DOHH2 (cell line): ENCODE data around the gene MAP10.

Experiments
- H3F3A ChIP-seq: fragments of 200-600 bp; sonication (generic), shearing (Covaris generic); 2 replicates; pipeline ENCODE4 v1.6.0; 2016; ENCODE audit warnings: antibody characterized with exemption, mild to moderate bottlenecking; ENCODE audit not compliant: control insufficient read depth, insufficient read depth
- H3K27ac ChIP-seq: fragments of 200-600 bp; sonication (generic); 2 replicates; pipeline ENCODE4 v1.5.1; 2014; ENCODE audit warnings: low read depth, mild to moderate bottlenecking, low read length, moderate library complexity
- H3K27me3 ChIP-seq: fragments of 200-600 bp; sonication (generic); 2 replicates; pipeline ENCODE4 v1.6.1; 2014; ENCODE audit warnings: mild to moderate bottlenecking, low read length, mixed read lengths; ENCODE audit not compliant: control insufficient read depth
- H3K36me3 ChIP-seq: fragments of 200-600 bp; sonication (generic); 2 replicates; pipeline ENCODE4 v1.6.1; 2014; ENCODE audit warnings: mild to moderate bottlenecking, low read length, moderate library complexity, mixed read lengths; ENCODE audit not compliant: control insufficient read depth
- H3K4me1 ChIP-seq: fragments of 200-600 bp; sonication (generic); 2 replicates; pipeline ENCODE4 v1.6.1; 2014; ENCODE audit warnings: mild to moderate bottlenecking, low read length, mixed read lengths; ENCODE audit not compliant: control insufficient read depth
- H3K4me2 ChIP-seq: fragments of 200-600 bp; sonication (generic); 2 replicates; pipeline ENCODE4 v1.6.0; 2014; ENCODE audit warnings: mild to moderate bottlenecking, low read length, moderate library complexity
- H3K4me3 ChIP-seq: fragments of 200-600 bp; sonication (generic); 2 replicates; pipeline ENCODE4 v1.5.1; 2014; ENCODE audit warnings: mild to moderate bottlenecking, low read length, mixed read lengths
- H3K79me2 ChIP-seq: fragments of 200-600 bp; sonication (generic); 2 replicates; pipeline ENCODE4 v1.6.1; 2014; ENCODE audit warnings: mild to moderate bottlenecking, low read length, mixed read lengths; ENCODE audit not compliant: control insufficient read depth
- H3K9me2 ChIP-seq: fragments of 200-600 bp; sonication (generic); replicated peaks from 2 replicates; pipeline ENCODE4 v1.6.1; 2014; ENCODE audit warnings: mild to moderate bottlenecking, low read length, mixed read lengths; ENCODE audit not compliant: control insufficient read depth
- H3K9me3 ChIP-seq: fragments of 200-600 bp; sonication (generic); 2 replicates; pipeline ENCODE4 v1.6.1; 2014; ENCODE audit warnings: antibody characterized with exemption, low read length, mixed read lengths; ENCODE audit not compliant: control insufficient read depth, insufficient read depth
- H4K20me1 ChIP-seq: fragments of 200-600 bp; sonication (generic); 2 replicates; pipeline ENCODE4 v1.6.0; 2014; ENCODE audit warnings: low read depth, mild to moderate bottlenecking, antibody characterized with exemption, low read length, moderate library complexity; ENCODE audit not compliant: control insufficient read depth, insufficient read depth
- EZH2phosphoT487 ChIP-seq: fragments of 200-600 bp; sonication (generic); IDR thresholded peaks from 2 replicates; pipeline ENCODE4 v1.6.1; 2017; ENCODE audit warnings: borderline replicate concordance, mild to moderate bottlenecking, antibody characterized with exemption, low read length, moderate library complexity, mixed read lengths
- TF ChIP-seq, protein P1 (sequence below): fragments of 200-600 bp; sonication (generic); IDR thresholded peaks from one replicate; pipeline ENCODE4 v1.5.1; 2014; ENCODE audit warnings: antibody characterized with exemption, mild to moderate bottlenecking, low read depth, low read length; ENCODE audit not compliant: poor library complexity, severe bottlenecking

Gene MAP10

DNA sequence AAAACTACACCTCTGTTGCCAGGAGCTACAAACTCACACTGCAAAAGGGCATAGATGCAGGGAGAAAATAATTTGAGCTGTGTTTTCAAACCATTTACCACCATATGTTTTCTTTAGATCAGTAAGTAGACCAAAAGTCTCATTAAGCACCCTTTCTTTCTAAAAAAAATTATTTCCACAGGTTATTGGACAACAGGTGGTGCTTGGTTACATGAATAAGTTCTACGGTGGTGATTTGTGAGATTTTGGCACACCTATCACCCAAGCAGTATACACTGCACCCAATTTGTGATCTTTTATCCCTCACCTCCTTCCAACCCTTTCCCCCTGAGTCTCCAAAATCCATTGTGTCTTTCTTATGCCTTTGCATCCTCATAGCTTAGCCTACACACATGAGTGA lies 21.1 kb downstream of the MAP10 start:
- TF ChIP-seq EZH2phosphoT487, result no peak
- TF ChIP-seq, protein P1, sequence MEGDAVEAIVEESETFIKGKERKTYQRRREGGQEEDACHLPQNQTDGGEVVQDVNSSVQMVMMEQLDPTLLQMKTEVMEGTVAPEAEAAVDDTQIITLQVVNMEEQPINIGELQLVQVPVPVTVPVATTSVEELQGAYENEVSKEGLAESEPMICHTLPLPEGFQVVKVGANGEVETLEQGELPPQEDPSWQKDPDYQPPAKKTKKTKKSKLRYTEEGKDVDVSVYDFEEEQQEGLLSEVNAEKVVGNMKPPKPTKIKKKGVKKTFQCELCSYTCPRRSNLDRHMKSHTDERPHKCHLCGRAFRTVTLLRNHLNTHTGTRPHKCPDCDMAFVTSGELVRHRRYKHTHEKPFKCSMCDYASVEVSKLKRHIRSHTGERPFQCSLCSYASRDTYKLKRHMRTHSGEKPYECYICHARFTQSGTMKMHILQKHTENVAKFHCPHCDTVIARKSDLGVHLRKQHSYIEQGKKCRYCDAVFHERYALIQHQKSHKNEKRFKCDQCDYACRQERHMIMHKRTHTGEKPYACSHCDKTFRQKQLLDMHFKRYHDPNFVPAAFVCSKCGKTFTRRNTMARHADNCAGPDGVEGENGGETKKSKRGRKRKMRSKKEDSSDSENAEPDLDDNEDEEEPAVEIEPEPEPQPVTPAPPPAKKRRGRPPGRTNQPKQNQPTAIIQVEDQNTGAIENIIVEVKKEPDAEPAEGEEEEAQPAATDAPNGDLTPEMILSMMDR, result no peak
- Histone ChIP-seq H3K79me2 (no peaks in the 10 kb centered on the region), H3K9me2 (no peaks in the 10 kb centered on the region), H3K27me3 (no peaks in the 10 kb centered on the region), H3K9me3 (no peaks in the 10 kb centered on the region), H4K20me1 (no peaks in the 10 kb centered on the region), H3K4me2 (no peak overlapping the region), H3K36me3 (no peaks in the 10 kb centered on the region), H3F3A (no peaks in the 10 kb centered on the region), H3K4me1 (no peaks in the 10 kb centered on the region), H3K27ac (no peak overlapping the region), H3K4me3 (no peak overlapping the region)

DNA sequence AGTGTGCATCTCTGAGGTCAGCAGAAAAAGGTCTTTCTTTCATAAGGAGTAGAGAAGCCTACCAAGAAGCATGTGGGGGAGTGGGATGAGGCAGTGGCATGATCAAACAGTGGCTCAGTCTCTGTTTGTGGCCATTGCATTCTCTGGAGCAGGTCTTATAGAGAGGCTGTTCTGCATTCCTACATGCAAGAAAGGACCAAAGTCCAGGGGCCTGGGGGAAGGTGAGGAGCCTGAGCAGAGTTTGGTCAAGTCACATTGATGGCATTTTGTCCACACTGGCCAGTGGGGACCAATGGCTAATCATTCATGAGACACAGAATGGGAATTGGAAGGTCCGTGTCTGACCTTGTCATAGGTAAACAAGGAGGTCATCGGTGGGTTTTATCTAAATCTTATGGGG lies 25.4 kb downstream of the MAP10 start:
- TF ChIP-seq, protein P1, result no peak
- no peak for TF ChIP-seq EZH2phosphoT487
- H3F3A ChIP-seq, result no peaks in the 10 kb centered on the region
- H3K4me1 ChIP-seq, result no peaks in the 10 kb centered on the region
- H3K27me3 ChIP-seq, result no peaks in the 10 kb centered on the region
- H3K9me2 ChIP-seq, result no peaks in the 10 kb centered on the region
- no peaks in the 10 kb centered on the region for H3K9me3 ChIP-seq
- H3K27ac ChIP-seq, result no peak overlapping the region
- H4K20me1 ChIP-seq, result no peaks in the 10 kb centered on the region
- no peak overlapping the region for H3K4me3 ChIP-seq
- H3K36me3 ChIP-seq, result no peaks in the 10 kb centered on the region
- no peak overlapping the region for H3K4me2 ChIP-seq
- H3K79me2 ChIP-seq, result no peaks in the 10 kb centered on the region

DNA sequence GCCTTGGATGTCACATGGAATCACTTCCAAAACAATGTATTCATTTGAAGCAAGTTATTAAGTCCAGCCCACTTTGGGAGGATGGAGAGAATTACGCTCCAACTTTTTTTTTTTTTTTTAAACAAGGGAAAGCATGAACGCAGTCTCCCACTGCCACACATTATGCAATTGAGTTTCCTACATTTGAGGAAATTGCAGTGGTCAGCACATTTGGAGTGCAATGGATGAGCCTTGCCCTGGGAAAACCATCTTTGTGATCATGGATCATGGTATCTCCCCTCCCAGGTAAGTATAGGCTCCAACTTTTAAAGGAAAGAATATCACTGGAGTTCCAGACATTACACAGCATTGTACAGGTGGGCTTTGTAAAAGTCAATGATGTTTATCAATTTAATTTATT lies 26.7 kb downstream of the MAP10 start:
- Histone ChIP-seq H3F3A (no peaks in the 10 kb centered on the region), H3K4me2 (no peak overlapping the region), H3K79me2 (no peaks in the 10 kb centered on the region), H3K4me3 (no peak overlapping the region), H3K27me3 (no peaks in the 10 kb centered on the region), H3K9me2 (no peaks in the 10 kb centered on the region), H3K36me3 (no peaks in the 10 kb centered on the region), H3K27ac (no peak overlapping the region), H3K9me3 (no peaks in the 10 kb centered on the region), H4K20me1 (no peaks in the 10 kb centered on the region), H3K4me1 (no peaks in the 10 kb centered on the region)
- TF ChIP-seq, protein P1, result no peak
- no peak for TF ChIP-seq EZH2phosphoT487

DNA sequence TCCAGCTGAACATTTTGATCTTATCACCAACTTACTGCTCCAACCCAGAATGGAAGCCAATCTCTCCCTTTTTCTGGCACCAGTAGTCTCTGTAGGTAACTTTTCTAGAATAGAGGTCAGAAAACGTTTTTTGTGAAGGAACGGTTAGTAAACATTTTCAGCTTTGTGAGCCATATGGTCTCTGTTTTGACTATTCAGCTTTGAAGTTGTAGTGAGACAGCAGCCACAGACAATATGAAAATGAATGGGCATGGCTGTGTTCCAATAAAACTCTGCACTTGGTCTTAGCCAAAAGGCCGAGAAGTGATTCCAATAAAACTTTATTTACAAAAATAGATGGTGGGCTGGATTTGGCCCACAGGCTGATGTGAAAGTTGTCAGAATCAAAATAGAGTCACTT lies 28.9 kb downstream of the MAP10 start:
- no peak overlapping the region for H3K27ac ChIP-seq
- H4K20me1 ChIP-seq, result no peaks in the 10 kb centered on the region
- H3K4me1 ChIP-seq, result no peaks in the 10 kb centered on the region
- no peaks in the 10 kb centered on the region for H3F3A ChIP-seq
- no peaks in the 10 kb centered on the region for H3K9me3 ChIP-seq
- no peak for TF ChIP-seq EZH2phosphoT487
- TF ChIP-seq, protein P1, result no peak
- no peaks in the 10 kb centered on the region for H3K9me2 ChIP-seq
- no peaks in the 10 kb centered on the region for H3K27me3 ChIP-seq
- no peaks in the 10 kb centered on the region for H3K36me3 ChIP-seq
- no peak overlapping the region for H3K4me3 ChIP-seq
- H3K79me2 ChIP-seq, result no peaks in the 10 kb centered on the region
- H3K4me2 ChIP-seq, result no peak overlapping the region
